Epithelial cell of proximal tubule (primary cell): ENCODE results near the gene CPLX3. TPM values are rescaled to one million over a fixed set of nuclear protein-coding genes. Genes with fewer than 3 reads are reported as not detected.

Experiments
- DNase-seq: peaks from one replicate; pipeline ENCODE4 v3.0.0-alpha.2; 2011; ENCODE audit warnings: low read depth
- H3K4me3 ChIP-seq: 2 replicates; pipeline ENCODE4 v1.5.1; 2011; ENCODE audit warnings: low read depth, mild to moderate bottlenecking, low read length
- total RNA-seq: library from RNA; depleted of rRNA; stranded (reverse); fragments of >200 nt; gene quantifications from 2 replicates; pipeline ENCODE4 v1.2.3, GENCODE V29; 2015
- TF ChIP-seq, protein P1 (sequence below): conservative IDR thresholded peaks from 2 replicates; pipeline ENCODE4 v1.5.1; 2012; ENCODE audit warnings: low read depth, mild to moderate bottlenecking, low read length

CPLX3 gene
- total RNA-seq, 1 donor from 2014 or later = not detected

DNA sequence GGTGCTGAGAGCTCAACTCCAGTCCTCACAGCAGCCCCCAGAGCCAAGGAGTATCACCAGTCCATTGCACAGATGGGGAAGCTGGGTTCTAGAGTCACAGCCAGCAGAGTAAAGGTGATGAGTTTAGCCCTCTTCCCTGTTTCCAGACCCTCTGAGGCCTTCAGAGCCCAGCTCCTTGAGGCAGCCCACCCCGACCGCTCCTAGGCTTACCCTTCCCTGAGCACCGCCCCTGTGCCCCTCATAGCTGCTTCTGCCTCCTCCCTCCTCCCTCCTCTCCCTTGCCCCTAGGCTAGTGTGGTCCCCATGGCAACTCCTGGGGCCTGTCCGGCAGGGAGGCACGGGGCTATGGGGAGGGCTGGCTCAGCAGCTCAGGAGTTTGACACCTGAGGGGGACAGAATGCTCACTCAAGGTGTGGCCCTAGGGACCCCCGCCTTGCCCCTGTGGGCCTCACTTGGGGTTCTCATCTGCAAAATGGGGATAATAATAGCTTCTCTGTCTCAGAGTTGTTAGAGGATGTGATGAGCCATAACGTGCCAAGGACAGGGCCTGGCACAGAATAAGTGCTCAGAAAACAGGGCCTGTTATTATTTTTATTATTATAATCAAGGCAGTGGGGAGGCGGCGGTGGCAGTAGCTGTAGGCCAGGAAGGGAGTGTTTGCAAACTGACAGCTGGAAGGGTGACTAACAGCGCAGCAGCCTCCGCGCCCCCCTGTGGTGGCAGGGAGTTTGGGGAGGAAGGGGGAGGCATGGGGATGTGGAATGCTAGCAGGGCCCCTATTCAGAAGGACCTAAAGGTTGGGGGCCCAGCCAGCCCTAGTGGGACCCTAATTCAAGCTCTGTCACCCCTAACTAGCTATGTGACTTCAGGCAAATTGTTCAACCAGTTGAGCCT lies 33.0 kb upstream of the CPLX3 start:
- TF ChIP-seq, protein P1, sequence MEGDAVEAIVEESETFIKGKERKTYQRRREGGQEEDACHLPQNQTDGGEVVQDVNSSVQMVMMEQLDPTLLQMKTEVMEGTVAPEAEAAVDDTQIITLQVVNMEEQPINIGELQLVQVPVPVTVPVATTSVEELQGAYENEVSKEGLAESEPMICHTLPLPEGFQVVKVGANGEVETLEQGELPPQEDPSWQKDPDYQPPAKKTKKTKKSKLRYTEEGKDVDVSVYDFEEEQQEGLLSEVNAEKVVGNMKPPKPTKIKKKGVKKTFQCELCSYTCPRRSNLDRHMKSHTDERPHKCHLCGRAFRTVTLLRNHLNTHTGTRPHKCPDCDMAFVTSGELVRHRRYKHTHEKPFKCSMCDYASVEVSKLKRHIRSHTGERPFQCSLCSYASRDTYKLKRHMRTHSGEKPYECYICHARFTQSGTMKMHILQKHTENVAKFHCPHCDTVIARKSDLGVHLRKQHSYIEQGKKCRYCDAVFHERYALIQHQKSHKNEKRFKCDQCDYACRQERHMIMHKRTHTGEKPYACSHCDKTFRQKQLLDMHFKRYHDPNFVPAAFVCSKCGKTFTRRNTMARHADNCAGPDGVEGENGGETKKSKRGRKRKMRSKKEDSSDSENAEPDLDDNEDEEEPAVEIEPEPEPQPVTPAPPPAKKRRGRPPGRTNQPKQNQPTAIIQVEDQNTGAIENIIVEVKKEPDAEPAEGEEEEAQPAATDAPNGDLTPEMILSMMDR = no peak
- DNase-seq = no peak
- H3K4me3 ChIP-seq = no peak overlapping the region

DNA sequence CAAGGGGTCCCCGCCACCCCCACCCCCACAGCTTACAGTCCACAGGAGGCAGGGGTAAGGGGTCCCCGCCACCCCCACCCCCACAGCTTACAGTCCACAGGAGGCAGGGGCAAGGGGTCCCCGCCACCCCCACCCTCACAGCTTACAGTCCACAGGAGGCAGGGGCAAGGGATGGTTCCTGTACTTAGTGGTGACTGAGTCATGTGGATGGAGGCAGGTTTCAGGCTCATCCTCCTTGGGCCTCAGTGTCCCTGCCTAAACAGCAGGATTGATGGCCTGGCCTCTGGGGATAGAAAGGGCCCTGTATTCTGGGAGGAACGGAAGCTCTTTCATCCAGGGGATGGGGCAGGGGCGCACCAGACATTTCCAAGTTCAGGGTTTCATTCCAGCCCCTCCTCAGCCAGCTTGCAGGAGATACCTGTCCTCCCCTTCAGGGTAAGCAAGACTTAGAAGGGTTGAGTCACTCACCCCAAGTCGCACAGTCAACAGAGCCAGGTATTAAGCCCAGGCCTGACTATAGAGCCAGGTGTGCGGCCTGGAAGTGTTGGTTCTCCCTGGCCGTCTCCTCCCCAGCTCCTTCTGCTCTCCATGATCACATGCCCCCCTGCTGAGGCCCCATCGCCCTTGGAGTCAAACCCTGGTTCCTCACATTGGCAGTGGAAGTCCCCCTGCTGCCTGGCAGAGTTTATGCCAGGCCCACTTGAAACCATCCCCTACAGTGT lies 32.0 kb upstream of the CPLX3 start:
- DNase-seq = no peak
- TF ChIP-seq, protein P1 = no peak
- no peak overlapping the region for H3K4me3 ChIP-seq

DNA sequence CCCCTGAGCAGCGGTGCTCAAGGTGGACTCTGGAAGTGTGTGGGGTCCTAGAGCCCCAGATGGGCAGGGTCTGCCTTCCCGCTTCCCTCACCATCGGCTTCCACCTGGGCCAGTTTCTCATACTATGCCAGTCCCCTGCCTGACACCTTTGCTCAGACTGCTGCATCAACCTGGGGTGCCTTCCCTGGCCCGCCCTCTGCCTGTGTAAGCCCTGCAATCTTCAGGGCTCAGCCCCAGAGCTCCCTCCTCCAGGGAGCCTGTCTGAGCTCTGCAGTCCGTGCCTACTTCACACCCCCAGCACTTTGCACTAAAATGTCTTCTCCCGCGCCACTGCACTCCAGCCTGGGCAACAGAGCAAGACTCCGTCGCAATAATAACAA lies 31.5 kb upstream of the CPLX3 start:
- DNase-seq = no peak
- H3K4me3 ChIP-seq = no peak overlapping the region
- TF ChIP-seq, protein P1 = no peak

DNA sequence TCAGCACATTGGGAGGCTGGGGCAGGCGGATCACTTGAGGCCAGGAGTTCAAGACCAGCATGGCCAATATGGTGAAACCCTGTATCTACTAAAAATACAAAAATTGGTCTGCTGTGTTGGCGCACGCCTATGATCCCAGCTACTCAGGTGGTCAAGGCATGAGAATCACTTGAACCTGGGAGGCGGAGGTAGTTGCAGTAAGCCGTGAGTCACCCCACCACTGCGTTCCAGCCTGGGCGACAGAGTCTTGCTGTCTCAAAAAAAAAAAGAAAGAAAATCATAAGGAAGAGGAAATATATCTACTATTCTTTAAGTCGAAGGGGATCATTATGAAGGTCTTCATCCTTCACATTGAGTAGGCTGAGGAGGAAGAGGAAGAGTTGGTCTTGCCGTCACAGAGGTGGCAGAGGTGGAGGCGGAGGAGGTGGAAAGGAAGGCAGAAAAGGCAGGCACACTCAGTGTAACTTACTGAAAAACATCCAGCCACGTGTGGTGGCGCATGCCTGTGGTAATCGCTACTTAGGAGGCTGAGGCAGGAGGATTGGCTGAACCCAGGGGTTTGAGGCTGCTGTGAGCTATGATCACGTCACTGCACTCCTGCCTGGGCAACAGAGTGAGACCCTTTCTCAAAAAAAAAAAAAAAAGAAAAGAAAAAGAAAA lies 30.3 kb upstream of the CPLX3 start:
- TF ChIP-seq, protein P1 = no peak
- no peak for DNase-seq
- H3K4me3 ChIP-seq = no peak overlapping the region

DNA sequence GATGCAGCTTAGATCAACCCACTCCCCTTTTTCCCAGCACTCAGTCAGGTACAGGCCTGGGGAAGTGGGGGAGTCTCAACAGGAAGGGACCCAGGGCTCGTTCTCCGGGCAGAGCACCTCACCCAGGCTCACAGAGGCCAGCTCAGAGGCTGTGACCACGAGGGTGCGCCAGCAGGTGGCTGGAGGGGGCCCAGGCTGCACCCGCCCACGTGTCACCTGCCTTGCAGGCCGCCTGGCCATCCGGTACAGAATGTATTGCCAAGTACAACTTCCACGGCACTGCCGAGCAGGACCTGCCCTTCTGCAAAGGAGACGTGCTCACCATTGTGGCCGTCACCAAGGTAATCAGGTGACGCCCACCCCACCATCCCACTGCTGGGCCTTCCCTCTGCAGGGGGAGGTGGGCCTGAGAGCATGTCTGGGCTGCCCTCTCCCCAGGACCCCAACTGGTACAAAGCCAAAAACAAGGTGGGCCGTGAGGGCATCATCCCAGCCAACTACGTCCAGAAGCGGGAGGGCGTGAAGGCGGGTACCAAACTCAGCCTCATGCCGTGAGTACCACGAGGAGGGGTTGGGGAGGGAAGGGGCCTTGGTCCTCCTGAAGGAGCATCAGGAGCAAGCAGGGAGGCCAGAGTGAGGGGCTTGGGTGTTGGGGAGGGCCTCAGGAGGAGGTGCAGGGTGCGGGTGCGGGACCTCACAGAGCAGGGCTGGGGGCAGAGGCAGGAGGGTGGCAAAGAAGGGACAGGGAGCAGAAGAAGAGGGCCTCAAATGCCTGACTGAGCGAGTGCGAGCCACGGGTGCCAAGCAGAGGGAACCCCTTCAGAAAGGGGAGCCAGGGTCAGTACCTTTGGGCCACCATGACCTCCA lies 27.8 kb upstream of the CPLX3 start:
- no peak overlapping the region for H3K4me3 ChIP-seq
- TF ChIP-seq, protein P1 = no peak
- DNase-seq = no peak

DNA sequence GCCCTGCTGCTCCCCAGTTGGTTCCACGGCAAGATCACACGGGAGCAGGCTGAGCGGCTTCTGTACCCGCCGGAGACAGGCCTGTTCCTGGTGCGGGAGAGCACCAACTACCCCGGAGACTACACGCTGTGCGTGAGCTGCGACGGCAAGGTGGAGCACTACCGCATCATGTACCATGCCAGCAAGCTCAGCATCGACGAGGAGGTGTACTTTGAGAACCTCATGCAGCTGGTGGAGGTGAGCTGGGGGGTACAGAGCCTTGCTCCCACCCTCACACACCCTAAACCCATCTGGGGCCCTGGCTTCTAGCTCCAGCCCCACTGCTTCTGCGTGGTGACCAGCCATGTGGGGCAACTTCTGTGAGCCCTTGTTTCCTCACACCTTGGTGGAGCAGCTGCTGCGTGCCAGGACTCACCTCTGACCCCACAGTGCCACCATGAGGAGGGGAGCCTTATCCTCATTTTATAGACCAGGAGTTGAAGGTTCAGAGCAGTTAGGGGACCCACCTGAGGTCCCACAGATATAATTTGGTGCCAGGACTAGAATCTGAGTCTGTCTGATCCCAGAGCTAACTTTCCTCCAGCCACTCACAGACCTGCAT lies 27.1 kb upstream of the CPLX3 start:
- DNase-seq = no peak

More for the DNA sequence above, 27.1 kb upstream of the CPLX3 start:
- TF ChIP-seq, protein P1 = no peak
- no peak overlapping the region for H3K4me3 ChIP-seq
